Measurements from ENCODE around the gene NSF.

GRCh38 chr17:46803544-46803943, 213.1 kb downstream of the NSF start:
- TF ChIP-seq POLR2A (IDR thresholded peaks at IDR 0.05) (no peak), CTCF (IDR thresholded peaks at IDR 0.05) (no peak)

Measured in adrenal gland (tissue), 5 donors.